HepG2 (cell line): ENCODE measurements around the gene ST6GALNAC2. TPM values are rescaled to one million over a fixed set of nuclear protein-coding genes. Genes with fewer than 3 reads are reported as not detected.

Experiments used
- ATM ChIP-seq: fragments of 450-650 bp; IDR thresholded peaks from 2 replicates; pipeline ENCODE4 v1.7.1; 2017; ENCODE audit warnings: mild to moderate bottlenecking, borderline replicate concordance
- CEBPG ChIP-seq: IDR thresholded peaks from 2 replicates; pipeline ENCODE4 v1.6.1; 2016
- FOXC1 ChIP-seq: sonication (generic); formaldehyde crosslinking; IDR thresholded peaks from 2 replicates; pipeline ENCODE4 v1.8.0; 2022; ENCODE audit warnings: mild to moderate bottlenecking, missing genetic modification reagents, borderline replicate concordance
- MED13 ChIP-seq: sonication (generic); formaldehyde crosslinking; IDR thresholded peaks from 2 replicates; pipeline ENCODE4 v1.5.0; 2020; ENCODE audit warnings: missing genetic modification reagents
- NONO ChIP-seq, 2 experiments: fragments of 450-650 bp in 1 of 2; sonication (generic) in 1 of 2; formaldehyde crosslinking in 1 of 2; IDR thresholded peaks in 1 of 2; conservative IDR thresholded peaks in 1 of 2; 2 replicates each; pipeline versions ENCODE4 v1.6.1 to v1.8.0; 2017 to 2022; ENCODE audit warnings: mild to moderate bottlenecking in 1 of 2, missing genetic modification reagents in 1 of 2, moderate library complexity in 1 of 2
- PBX3 ChIP-seq: sonication (generic); formaldehyde crosslinking; IDR thresholded peaks from 2 replicates; pipeline ENCODE4 v1.8.1; 2023; ENCODE audit warnings: missing genetic modification reagents, inconsistent platforms, borderline replicate concordance
- PPARG ChIP-seq: conservative IDR thresholded peaks from 2 replicates; pipeline ENCODE4 v1.6.1; 2016; ENCODE audit warnings: missing biosample characterization, missing genetic modification reagents
- SMAD3 ChIP-seq: sonication (generic); formaldehyde crosslinking; IDR thresholded peaks from 2 replicates; pipeline ENCODE4 v1.4.0; 2020; ENCODE audit warnings: missing genetic modification reagents
- TAF15 ChIP-seq: fragments of 200-400 bp; formaldehyde crosslinking; IDR thresholded peaks from one replicate; pipeline ENCODE4 v1.6.1; 2018; ENCODE audit warnings: mild to moderate bottlenecking, low read depth, low read length; ENCODE audit not compliant: poor library complexity, severe bottlenecking
- TCF7 ChIP-seq: sonication (generic); IDR thresholded peaks from 2 replicates; pipeline ENCODE4 v1.6.1; 2016; ENCODE audit warnings: antibody characterized with exemption, low read depth
- ZBTB20 ChIP-seq: sonication (generic); formaldehyde crosslinking; IDR thresholded peaks from 2 replicates; pipeline ENCODE4 v1.8.1; 2023; ENCODE audit warnings: missing genetic modification reagents, low read depth, mild to moderate bottlenecking, borderline replicate concordance
- ZBTB25 ChIP-seq: IDR thresholded peaks from 2 replicates; pipeline ENCODE4 v1.6.1; 2018; ENCODE audit warnings: missing genetic modification reagents
- ZFP37 ChIP-seq: sonication (generic); formaldehyde crosslinking; IDR thresholded peaks from 2 replicates; pipeline ENCODE4 v1.4.0; 2020; ENCODE audit warnings: missing genetic modification reagents, borderline replicate concordance
- ZNF12 ChIP-seq: sonication (generic); formaldehyde crosslinking; IDR thresholded peaks from 2 replicates; pipeline ENCODE4 v1.5.0; 2020; ENCODE audit warnings: missing genetic modification reagents
- ZNF570 ChIP-seq: sonication (generic); formaldehyde crosslinking; IDR thresholded peaks from 2 replicates; pipeline ENCODE4 v1.4.0; 2020; ENCODE audit warnings: mild to moderate bottlenecking, missing genetic modification reagents, borderline replicate concordance
- ZNF737 ChIP-seq: sonication (generic); formaldehyde crosslinking; IDR thresholded peaks from 2 replicates; pipeline ENCODE4 v1.5.0; 2020; ENCODE audit warnings: missing genetic modification reagents, mild to moderate bottlenecking, borderline replicate concordance
- ZNF747 ChIP-seq: sonication (generic); formaldehyde crosslinking; IDR thresholded peaks from 2 replicates; pipeline ENCODE4 v1.8.1; 2023; ENCODE audit warnings: missing genetic modification reagents, mild to moderate bottlenecking, borderline replicate concordance
- ZNF776 ChIP-seq: sonication (generic); formaldehyde crosslinking; IDR thresholded peaks from 2 replicates; pipeline ENCODE4 v1.4.0; 2020; ENCODE audit warnings: mild to moderate bottlenecking, missing genetic modification reagents
- polyA plus RNA-seq, 8 experiments: library from polyadenylated mRNA; depleted of rRNA in 3 of 8; stranded (reverse) in 7 of 8; unstranded in 1 of 8; fragments of >200 nt; fragmentation: Illumina TruSeq in 4 of 8; extraction: Trizol in 4 of 8; gene quantifications; 2 replicates each; pipeline versions ENCODE4 v1.2.1 to v1.2.3, GENCODE V29; 2011 to 2016; ENCODE audit warnings: low read depth in 4 of 8, missing spikeins in 1 of 8, mixed read lengths in 1 of 8; ENCODE audit not compliant: insufficient read depth in 1 of 8
- total RNA-seq, 5 experiments: library from RNA; depleted of rRNA; stranded (reverse); fragments of >200 nt; fragmentation: Illumina TruSeq; extraction: Trizol; gene quantifications; 2 replicates each; pipeline ENCODE4 v1.2.3, GENCODE V29; 2016; ENCODE audit warnings: low read depth in 1 of 5
- TF ChIP-seq, protein P1 (sequence below): sonication (generic); formaldehyde crosslinking; IDR thresholded peaks from 2 replicates; pipeline ENCODE4 v1.5.1; 2020; ENCODE audit warnings: missing genetic modification reagents, mild to moderate bottlenecking, borderline replicate concordance
- TF ChIP-seq, protein P2 (sequence below): sonication (generic); formaldehyde crosslinking; IDR thresholded peaks from 2 replicates; pipeline ENCODE4 v1.5.1; 2020; ENCODE audit warnings: mild to moderate bottlenecking, missing genetic modification reagents
- TF ChIP-seq, protein P3 (sequence below): sonication (generic); formaldehyde crosslinking; IDR thresholded peaks from 2 replicates; pipeline ENCODE4 v1.5.0; 2020; ENCODE audit warnings: missing genetic modification reagents

ST6GALNAC2 gene
- total and polyA plus RNA-seq, 2 of the 13 experiments (the other 11 are each of a cell fraction or from before 2014, with no cell fraction given): 0.12 to 0.49 TPM

GRCh38 chr17:76569607-76570279 is 15.9 kb downstream of the ST6GALNAC2 start (continued):
- peak; percentile 72 for TF ChIP-seq CEBPG (CRISPR knock-in tag)
- TF ChIP-seq TAF15: no peak
- TF ChIP-seq PPARG (CRISPR knock-in tag): no peak
- no peak for TF ChIP-seq ZFP37 (CRISPR knock-in tag)
- TF ChIP-seq, protein P1, sequence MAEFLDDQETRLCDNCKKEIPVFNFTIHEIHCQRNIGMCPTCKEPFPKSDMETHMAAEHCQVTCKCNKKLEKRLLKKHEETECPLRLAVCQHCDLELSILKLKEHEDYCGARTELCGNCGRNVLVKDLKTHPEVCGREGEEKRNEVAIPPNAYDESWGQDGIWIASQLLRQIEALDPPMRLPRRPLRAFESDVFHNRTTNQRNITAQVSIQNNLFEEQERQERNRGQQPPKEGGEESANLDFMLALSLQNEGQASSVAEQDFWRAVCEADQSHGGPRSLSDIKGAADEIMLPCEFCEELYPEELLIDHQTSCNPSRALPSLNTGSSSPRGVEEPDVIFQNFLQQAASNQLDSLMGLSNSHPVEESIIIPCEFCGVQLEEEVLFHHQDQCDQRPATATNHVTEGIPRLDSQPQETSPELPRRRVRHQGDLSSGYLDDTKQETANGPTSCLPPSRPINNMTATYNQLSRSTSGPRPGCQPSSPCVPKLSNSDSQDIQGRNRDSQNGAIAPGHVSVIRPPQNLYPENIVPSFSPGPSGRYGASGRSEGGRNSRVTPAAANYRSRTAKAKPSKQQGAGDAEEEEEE (CRISPR knock-in tag): no peak
- TF ChIP-seq ZNF747 (CRISPR knock-in tag): no peak
- TF ChIP-seq ZBTB25: peak; percentile 50; the same call in 1 of the 2 replicates
- TF ChIP-seq PBX3 (CRISPR knock-in tag): no peak
- TF ChIP-seq SMAD3 (CRISPR knock-in tag): peak; percentile 48; the same call in 1 of the 2 replicates
- no peak for TF ChIP-seq MED13
- TF ChIP-seq, protein P2, sequence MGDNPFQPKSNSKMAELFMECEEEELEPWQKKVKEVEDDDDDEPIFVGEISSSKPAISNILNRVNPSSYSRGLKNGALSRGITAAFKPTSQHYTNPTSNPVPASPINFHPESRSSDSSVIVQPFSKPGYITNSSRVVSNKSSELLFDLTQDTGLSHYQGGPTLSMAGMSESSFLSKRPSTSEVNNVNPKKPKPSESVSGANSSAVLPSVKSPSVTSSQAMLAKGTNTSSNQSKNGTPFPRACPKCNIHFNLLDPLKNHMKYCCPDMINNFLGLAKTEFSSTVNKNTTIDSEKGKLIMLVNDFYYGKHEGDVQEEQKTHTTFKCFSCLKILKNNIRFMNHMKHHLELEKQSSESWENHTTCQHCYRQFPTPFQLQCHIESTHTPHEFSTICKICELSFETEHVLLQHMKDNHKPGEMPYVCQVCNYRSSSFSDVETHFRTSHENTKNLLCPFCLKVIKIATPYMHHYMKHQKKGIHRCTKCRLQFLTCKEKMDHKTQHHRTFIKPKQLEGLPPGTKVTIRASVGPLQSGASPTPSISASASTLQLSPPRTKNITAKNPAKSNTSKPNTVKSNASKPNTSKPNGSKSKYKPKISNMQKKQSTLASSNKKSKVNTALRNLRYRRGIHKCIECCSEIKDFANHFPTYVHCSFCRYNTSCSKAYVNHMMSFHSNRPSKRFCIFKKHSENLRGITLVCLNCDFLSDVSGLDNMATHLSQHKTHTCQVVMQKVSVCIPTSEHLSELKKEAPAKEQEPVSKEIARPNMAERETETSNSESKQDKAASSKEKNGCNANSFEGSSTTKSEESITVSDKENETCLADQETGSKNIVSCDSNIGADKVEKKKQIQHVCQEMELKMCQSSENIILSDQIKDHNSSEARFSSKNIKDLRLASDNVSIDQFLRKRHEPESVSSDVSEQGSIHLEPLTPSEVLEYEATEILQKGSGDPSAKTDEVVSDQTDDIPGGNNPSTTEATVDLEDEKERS (CRISPR knock-in tag): no peak
- no peak for TF ChIP-seq FOXC1 (CRISPR knock-in tag)
- no peak for TF ChIP-seq NONO (IDR thresholded peaks at IDR 0.05)
- TF ChIP-seq NONO (CRISPR knock-in tag; conservative IDR thresholded peaks at IDR 0.05): peak; percentile 53; the same call in 1 of the 2 replicates
- TF ChIP-seq ZNF570 (CRISPR knock-in tag): no peak; the same call in 1 of the 2 replicates
- TF ChIP-seq ZNF12 (CRISPR knock-in tag): 0 out of 2 replicates have a peak, but pooled peaks have one; percentile 14
- TF ChIP-seq, protein P3, sequence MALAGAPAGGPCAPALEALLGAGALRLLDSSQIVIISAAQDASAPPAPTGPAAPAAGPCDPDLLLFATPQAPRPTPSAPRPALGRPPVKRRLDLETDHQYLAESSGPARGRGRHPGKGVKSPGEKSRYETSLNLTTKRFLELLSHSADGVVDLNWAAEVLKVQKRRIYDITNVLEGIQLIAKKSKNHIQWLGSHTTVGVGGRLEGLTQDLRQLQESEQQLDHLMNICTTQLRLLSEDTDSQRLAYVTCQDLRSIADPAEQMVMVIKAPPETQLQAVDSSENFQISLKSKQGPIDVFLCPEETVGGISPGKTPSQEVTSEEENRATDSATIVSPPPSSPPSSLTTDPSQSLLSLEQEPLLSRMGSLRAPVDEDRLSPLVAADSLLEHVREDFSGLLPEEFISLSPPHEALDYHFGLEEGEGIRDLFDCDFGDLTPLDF (CRISPR knock-in tag): no peak
- no peak for TF ChIP-seq ZNF737
- TF ChIP-seq ATM: no peak
- no peak for TF ChIP-seq ZBTB20 (CRISPR knock-in tag)
- no peak for TF ChIP-seq TCF7
- TF ChIP-seq ZNF776 (CRISPR knock-in tag): no peak; the same call in 1 of the 2 replicates
